ENCODE measurements around the gene MEIOSIN. TPM values are rescaled to one million over a fixed set of nuclear protein-coding genes. Genes with fewer than 3 reads are reported as not detected.

The MEIOSIN gene
- polyA plus RNA-seq, 1 donor (not counting 4 experiments of a cell fraction or from before 2014, with no cell fraction given), result not detected

DNA sequence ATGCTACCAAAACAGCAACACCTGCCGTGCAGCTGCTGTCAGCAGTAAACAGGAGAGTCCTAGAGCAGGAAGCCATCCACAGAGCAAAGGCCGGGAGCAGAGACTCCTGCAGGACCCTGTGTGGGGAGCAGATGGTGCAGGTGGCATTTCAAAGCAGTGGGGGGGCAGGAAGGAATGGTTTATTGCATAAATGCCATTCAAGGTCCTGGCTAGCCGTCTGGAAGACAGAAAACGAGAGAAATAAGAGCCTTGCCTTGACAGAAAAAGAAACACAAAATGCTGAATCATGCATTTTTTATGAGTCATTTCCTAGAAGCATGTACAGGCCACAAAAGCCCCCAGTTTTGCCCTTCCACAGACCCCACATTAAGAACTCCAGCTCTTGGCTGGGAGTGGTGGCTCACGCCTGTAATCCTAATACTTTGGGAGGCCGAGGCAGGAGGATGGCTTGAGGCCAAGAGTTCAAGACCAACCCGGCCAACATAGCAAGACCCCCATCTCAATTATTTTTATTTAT lies 76.5 kb downstream of the MEIOSIN start:
- peak overlapping the region; percentile 52 for H2AFZ ChIP-seq (ENCODE audit: control insufficient read depth, low read length)
- no peak for DNase-seq (ENCODE audit: low read depth, low spot score)

DNA sequence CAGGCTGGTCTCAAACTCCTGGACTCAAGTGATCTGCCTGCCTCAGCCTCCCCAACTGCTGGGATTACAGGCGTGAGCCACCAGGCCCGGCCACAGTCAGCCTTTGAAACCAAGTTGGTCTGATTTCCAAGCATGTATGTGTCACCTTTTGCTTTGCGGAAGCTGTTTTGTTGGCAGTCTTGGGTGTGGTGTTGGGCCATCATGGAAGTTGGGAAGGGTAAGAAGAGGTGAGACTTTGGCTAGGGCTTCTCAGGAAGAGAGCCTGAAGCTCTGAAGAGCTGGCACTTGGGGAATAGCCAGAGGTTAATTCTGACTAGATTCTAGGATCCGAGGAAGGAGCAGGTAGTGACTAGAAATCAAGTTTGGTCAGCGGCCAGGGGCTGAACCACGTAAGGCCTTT lies 79.1 kb downstream of the MEIOSIN start:
- Histone ChIP-seq H3K27ac (ENCODE audit: control insufficient read depth, insufficient read depth, low read length) (peak overlapping the region; percentile 39), H3K79me2 (ENCODE audit: control insufficient read depth, insufficient read depth, low read length) (no peaks in the 10 kb centered on the region), H3K4me3 (ENCODE audit: control insufficient read depth in 2 of 3, extremely low read depth in 1 of 3, insufficient read depth in 2 of 3, low read depth in 1 of 3, low read length in 3 of 3) (no peak overlapping the region), H3K9ac (ENCODE audit: control insufficient read depth, extremely low read depth, insufficient read depth, low read length) (no peak overlapping the region), H3K36me3 (ENCODE audit: control insufficient read depth in 2 of 2, extremely low read depth in 1 of 2, insufficient read depth in 2 of 2, low read length in 2 of 2) (peaks cover 3 to 4% of the 10 kb centered on the region in 2 experiments), H4K20me1 (ENCODE audit: control insufficient read depth, extremely low read depth, insufficient read depth, low read length) (peaks cover 2% of the 10 kb centered on the region), H3K27me3 (ENCODE audit: control insufficient read depth, extremely low read depth, insufficient read depth, low read length) (no peaks in the 10 kb centered on the region), H3K9me3 (ENCODE audit: control insufficient read depth, low read depth, low read length) (no peaks in the 10 kb centered on the region), H3K4me2 (ENCODE audit: control insufficient read depth, extremely low read depth, insufficient read depth, low read depth, low read length) (no peak overlapping the region), H3K4me1 (ENCODE audit: control insufficient read depth, extremely low read depth, insufficient read depth, low read length) (peaks cover 29% of the 10 kb centered on the region), H3K9me1 (ENCODE audit: control insufficient read depth, extremely low read depth, insufficient read depth, low read length) (no peaks in the 10 kb centered on the region), H2AFZ (ENCODE audit: control insufficient read depth, low read length) (no peak overlapping the region)
- dilution Hi-C loops (cut with MboI; ENCODE audit: extremely low pct_ligation_motif_present, low sequenced_read_pairs), result no loop called here
- TF ChIP-seq EZH2 (IDR thresholded peaks at IDR 0.05; ENCODE audit: low read length), result no peak
- TF ChIP-seq CTCF (optimal IDR thresholded peaks at IDR 0.05 in 1 of 3, IDR thresholded peaks at IDR 0.05 in 1 of 3, conservative IDR thresholded peaks at IDR 0.05 in 1 of 3; ENCODE audit: extremely low read depth in 1 of 3, insufficient read depth in 2 of 3, low read length in 3 of 3), result no peak
- peak; percentile 33 for DNase-seq (ENCODE audit: low read depth, low spot score)
- peak; percentile 69 for FAIRE-seq

More for the DNA sequence above, 76.5 kb downstream of the MEIOSIN start:
- TF ChIP-seq EZH2 (IDR thresholded peaks at IDR 0.05; ENCODE audit: low read length), result no peak
- H3K79me2 ChIP-seq (ENCODE audit: control insufficient read depth, insufficient read depth, low read length), result no peaks in the 10 kb centered on the region
- H4K20me1 ChIP-seq (ENCODE audit: control insufficient read depth, extremely low read depth, insufficient read depth, low read length), result no peaks in the 10 kb centered on the region
- no peaks in the 10 kb centered on the region for H3K27me3 ChIP-seq (ENCODE audit: control insufficient read depth, extremely low read depth, insufficient read depth, low read length)
- H3K27ac ChIP-seq (ENCODE audit: control insufficient read depth, insufficient read depth, low read length), result peak overlapping the region; percentile 56
- H3K4me3 ChIP-seq (ENCODE audit: control insufficient read depth in 2 of 3, extremely low read depth in 1 of 3, insufficient read depth in 2 of 3, low read depth in 1 of 3, low read length in 3 of 3), result peak overlapping the region in 1 of 3 experiments; percentile 26
- peaks cover 2% of the 10 kb centered on the region in 2 experiments for H3K36me3 ChIP-seq (ENCODE audit: control insufficient read depth in 2 of 2, extremely low read depth in 1 of 2, insufficient read depth in 2 of 2, low read length in 2 of 2)
- peak overlapping the region; percentile 71 for H3K4me2 ChIP-seq (ENCODE audit: control insufficient read depth, extremely low read depth, insufficient read depth, low read depth, low read length)
- FAIRE-seq, result peak; percentile 81
- H3K9ac ChIP-seq (ENCODE audit: control insufficient read depth, extremely low read depth, insufficient read depth, low read length), result no peak overlapping the region
- no peaks in the 10 kb centered on the region for H3K9me1 ChIP-seq (ENCODE audit: control insufficient read depth, extremely low read depth, insufficient read depth, low read length)
- dilution Hi-C loops (cut with MboI; ENCODE audit: extremely low pct_ligation_motif_present, low sequenced_read_pairs), result no loop called here
- no peaks in the 10 kb centered on the region for H3K9me3 ChIP-seq (ENCODE audit: control insufficient read depth, low read depth, low read length)
- H3K4me1 ChIP-seq (ENCODE audit: control insufficient read depth, extremely low read depth, insufficient read depth, low read length), result peaks cover 26% of the 10 kb centered on the region

Other genes with a start within 250 kb of the MEIOSIN start
- gene RTN2, start 236.4 kb upstream of the MEIOSIN start, polyA plus RNA-seq, result 8.5 to 13.6 TPM (median 12.2 TPM) in 3 replicates
- 1.9 to 2.5 TPM (median 2.0 TPM) in 3 replicates for gene PPM1N, start 235.0 kb upstream of the MEIOSIN start, polyA plus RNA-seq
- 99.0 to 117 TPM (median 110 TPM) in 3 replicates for gene VASP, start 226.0 kb upstream of the MEIOSIN start, polyA plus RNA-seq
- gene OPA3, start 148.6 kb upstream of the MEIOSIN start, polyA plus RNA-seq, result 11.9 to 16.5 TPM (median 16.5 TPM) in 3 replicates
- gene GPR4, start 131.2 kb upstream of the MEIOSIN start, polyA plus RNA-seq, result 0.13 to 0.14 TPM in 2 of 3 replicates, not detected in the other
- 35.4 to 43.4 TPM (median 41.8 TPM) in 3 replicates for gene EML2, start 94.0 kb upstream of the MEIOSIN start, polyA plus RNA-seq
- gene GIPR, start 65.2 kb upstream of the MEIOSIN start, polyA plus RNA-seq, result 0.97 to 2.2 TPM (median 1.4 TPM) in 3 replicates
- 511 to 1,051 TPM (median 836 TPM) in 3 replicates for gene SNRPD2, start 41.5 kb upstream of the MEIOSIN start, polyA plus RNA-seq
- 11.9 to 13.3 TPM (median 13.2 TPM) in 3 replicates for gene QPCTL, start 40.8 kb upstream of the MEIOSIN start, polyA plus RNA-seq
- gene FBXO46, start 2.5 kb upstream of the MEIOSIN start, polyA plus RNA-seq, result 2.1 to 2.4 TPM (median 2.4 TPM) in 3 replicates
- gene SIX5, start 35.8 kb downstream of the MEIOSIN start, polyA plus RNA-seq, result 1.3 to 2.2 TPM (median 2.0 TPM) in 3 replicates
- gene DMPK, start 49.1 kb downstream of the MEIOSIN start, polyA plus RNA-seq, result 7.0 to 12.8 TPM (median 8.1 TPM) in 3 replicates
- gene DMWD, start 59.4 kb downstream of the MEIOSIN start, polyA plus RNA-seq, result 10.1 to 16.5 TPM (median 12.5 TPM) in 3 replicates
- gene RSPH6A, start 81.9 kb downstream of the MEIOSIN start, polyA plus RNA-seq, result not detected in 3 replicates
- gene SYMPK, start 129.7 kb downstream of the MEIOSIN start, polyA plus RNA-seq, result 43.8 to 63.2 TPM (median 56.0 TPM) in 3 replicates
- 0.03 to 0.05 TPM in 2 of 3 replicates, not detected in the other for gene FOXA3, start 130.9 kb downstream of the MEIOSIN start, polyA plus RNA-seq
- 1.7 to 3.1 TPM (median 3.1 TPM) in 3 replicates for gene IRF2BP1, start 152.7 kb downstream of the MEIOSIN start, polyA plus RNA-seq
- gene MYPOP, start 169.2 kb downstream of the MEIOSIN start, polyA plus RNA-seq, result 1.1 to 1.6 TPM (median 1.3 TPM) in 3 replicates
- gene NANOS2, start 181.3 kb downstream of the MEIOSIN start, polyA plus RNA-seq, result not detected in 3 replicates
- not detected in 3 replicates for gene NOVA2, start 240.4 kb downstream of the MEIOSIN start, polyA plus RNA-seq

Data from keratinocyte (primary cell).